ENCODE results near the gene KLHDC9. TPM values are rescaled to one million over a fixed set of nuclear protein-coding genes. Genes with fewer than 3 reads are reported as not detected.

Gene KLHDC9
- polyA plus RNA-seq, 1 donor = 5.6 TPM

GRCh38 chr1:161084597-161084988 is 13.6 kb upstream of the KLHDC9 start:
- H3K27ac ChIP-seq (ENCODE audit: low read length) = no peak overlapping the region
- peaks cover 37% of the 10 kb centered on the region for H3K4me1 ChIP-seq (ENCODE audit: control insufficient read depth, insufficient read depth, low read length)
- H3K36me3 ChIP-seq (ENCODE audit: control insufficient read depth, insufficient read depth, low read length) = no peaks in the 10 kb centered on the region
- no peak for DNase-seq
- peaks cover 8% of the 10 kb centered on the region for H3K27me3 ChIP-seq (ENCODE audit: control insufficient read depth, insufficient read depth, low read length)
- H3K9me3 ChIP-seq (ENCODE audit: control insufficient read depth, low read depth, low read length) = peaks cover 2% of the 10 kb centered on the region
- no peak overlapping the region for H3K4me3 ChIP-seq (ENCODE audit: low read length)
- WGBS (ENCODE audit: insufficient coverage, low lambda C conversion rate) = no CpG with 5 or more reads among the region's 1 CpG

- Histone ChIP-seq H3K4me3 (ENCODE audit: low read length) (no peak overlapping the region), H3K27me3 (ENCODE audit: control insufficient read depth, insufficient read depth, low read length) (peaks cover 2% of the 10 kb centered on the region), H3K4me1 (ENCODE audit: control insufficient read depth, insufficient read depth, low read length) (peaks cover 41% of the 10 kb centered on the region), H3K27ac (ENCODE audit: low read length) (no peak overlapping the region), H3K9me3 (ENCODE audit: control insufficient read depth, low read depth, low read length) (no peaks in the 10 kb centered on the region), H3K36me3 (ENCODE audit: control insufficient read depth, insufficient read depth, low read length) (no peaks in the 10 kb centered on the region)
- WGBS (ENCODE audit: insufficient coverage, low lambda C conversion rate) = no CpG with 5 or more reads among the region's 2 CpGs
- DNase-seq = no peak
Measured at GRCh38 chr1:161085165-161085564, 13.0 kb upstream of the KLHDC9 start.

- H3K36me3 ChIP-seq (ENCODE audit: control insufficient read depth, insufficient read depth, low read length) = no peaks in the 10 kb centered on the region
- H3K27me3 ChIP-seq (ENCODE audit: control insufficient read depth, insufficient read depth, low read length) = no peaks in the 10 kb centered on the region
- no peak for DNase-seq
- no CpG with 5 or more reads among the region's 4 CpGs for WGBS (ENCODE audit: insufficient coverage, low lambda C conversion rate)
- H3K4me3 ChIP-seq (ENCODE audit: low read length) = no peak overlapping the region
- no peaks in the 10 kb centered on the region for H3K9me3 ChIP-seq (ENCODE audit: control insufficient read depth, low read depth, low read length)
- peaks cover 41% of the 10 kb centered on the region for H3K4me1 ChIP-seq (ENCODE audit: control insufficient read depth, insufficient read depth, low read length)
- H3K27ac ChIP-seq (ENCODE audit: low read length) = no peak overlapping the region
Measured at GRCh38 chr1:161086457-161086856, 11.7 kb upstream of the KLHDC9 start.

- WGBS (ENCODE audit: insufficient coverage, low lambda C conversion rate) = no CpG with 5 or more reads among the region's 3 CpGs
- Histone ChIP-seq H3K4me3 (ENCODE audit: low read length) (no peak overlapping the region), H3K27ac (ENCODE audit: low read length) (no peak overlapping the region), H3K36me3 (ENCODE audit: control insufficient read depth, insufficient read depth, low read length) (no peaks in the 10 kb centered on the region), H3K9me3 (ENCODE audit: control insufficient read depth, low read depth, low read length) (no peaks in the 10 kb centered on the region), H3K27me3 (ENCODE audit: control insufficient read depth, insufficient read depth, low read length) (no peaks in the 10 kb centered on the region), H3K4me1 (ENCODE audit: control insufficient read depth, insufficient read depth, low read length) (peaks cover 31% of the 10 kb centered on the region)
- DNase-seq = no peak
Measured at GRCh38 chr1:161088587-161089110, 9.5 kb upstream of the KLHDC9 start.

GRCh38 chr1:161089251-161089924 is 8.8 kb upstream of the KLHDC9 start, which contains the start of gene NECTIN4:
TSS of gene NECTIN4 (minus strand) at chr1:161089558. CDS start at chr1:161089296, 262 bp downstream.
- Histone ChIP-seq H3K9me3 (ENCODE audit: control insufficient read depth, low read depth, low read length) (no peaks in the 10 kb centered on the region), H3K36me3 (ENCODE audit: control insufficient read depth, insufficient read depth, low read length) (no peaks in the 10 kb centered on the region), H3K27me3 (ENCODE audit: control insufficient read depth, insufficient read depth, low read length) (no peaks in the 10 kb centered on the region), H3K27ac (ENCODE audit: low read length) (no peak within 1 kb of the TSS), H3K4me1 (ENCODE audit: control insufficient read depth, insufficient read depth, low read length) (peaks cover 23% of the 10 kb centered on the region), H3K4me3 (ENCODE audit: low read length) (no peak within 1 kb of the TSS)
- peak; percentile 57 to 73 for DNase-seq
- WGBS (ENCODE audit: insufficient coverage, low lambda C conversion rate) = no CpG with 5 or more reads among the region's 22 CpGs

- Histone ChIP-seq H3K4me1 (ENCODE audit: control insufficient read depth, insufficient read depth, low read length) (peaks cover 18% of the 10 kb centered on the region), H3K9me3 (ENCODE audit: control insufficient read depth, low read depth, low read length) (no peaks in the 10 kb centered on the region), H3K36me3 (ENCODE audit: control insufficient read depth, insufficient read depth, low read length) (no peaks in the 10 kb centered on the region), H3K27ac (ENCODE audit: low read length) (no peak overlapping the region), H3K27me3 (ENCODE audit: control insufficient read depth, insufficient read depth, low read length) (no peaks in the 10 kb centered on the region), H3K4me3 (ENCODE audit: low read length) (no peak overlapping the region)
- WGBS (ENCODE audit: insufficient coverage, low lambda C conversion rate) = no CpG with 5 or more reads among the region's 5 CpGs
- DNase-seq = no peak
Measured at GRCh38 chr1:161089938-161090337, 8.2 kb upstream of the KLHDC9 start.

- Histone ChIP-seq H3K4me3 (ENCODE audit: low read length) (no peak overlapping the region), H3K36me3 (ENCODE audit: control insufficient read depth, insufficient read depth, low read length) (no peaks in the 10 kb centered on the region), H3K4me1 (ENCODE audit: control insufficient read depth, insufficient read depth, low read length) (peaks cover 15% of the 10 kb centered on the region), H3K9me3 (ENCODE audit: control insufficient read depth, low read depth, low read length) (no peaks in the 10 kb centered on the region), H3K27me3 (ENCODE audit: control insufficient read depth, insufficient read depth, low read length) (no peaks in the 10 kb centered on the region), H3K27ac (ENCODE audit: low read length) (no peak overlapping the region)
- DNase-seq = no peak
- WGBS (ENCODE audit: insufficient coverage, low lambda C conversion rate) = 86% methylated on average over 2 of the region's 3 CpGs
Measured at GRCh38 chr1:161090617-161091016, 7.5 kb upstream of the KLHDC9 start.

- no peaks in the 10 kb centered on the region for H3K36me3 ChIP-seq (ENCODE audit: control insufficient read depth, insufficient read depth, low read length)
- no peaks in the 10 kb centered on the region for H3K27me3 ChIP-seq (ENCODE audit: control insufficient read depth, insufficient read depth, low read length)
- DNase-seq = no peak
- no peak overlapping the region for H3K27ac ChIP-seq (ENCODE audit: low read length)
- H3K9me3 ChIP-seq (ENCODE audit: control insufficient read depth, low read depth, low read length) = no peaks in the 10 kb centered on the region
- no CpG with 5 or more reads among the region's 5 CpGs for WGBS (ENCODE audit: insufficient coverage, low lambda C conversion rate)
- peaks cover 14% of the 10 kb centered on the region for H3K4me1 ChIP-seq (ENCODE audit: control insufficient read depth, insufficient read depth, low read length)
- no peak overlapping the region for H3K4me3 ChIP-seq (ENCODE audit: low read length)
Measured at GRCh38 chr1:161091093-161091492, 7.1 kb upstream of the KLHDC9 start.

GRCh38 chr1:161091796-161092507 is 6.2 kb upstream of the KLHDC9 start:
- Histone ChIP-seq H3K27me3 (ENCODE audit: control insufficient read depth, insufficient read depth, low read length) (no peaks in the 10 kb centered on the region), H3K36me3 (ENCODE audit: control insufficient read depth, insufficient read depth, low read length) (no peaks in the 10 kb centered on the region), H3K4me3 (ENCODE audit: low read length) (no peak overlapping the region), H3K9me3 (ENCODE audit: control insufficient read depth, low read depth, low read length) (no peaks in the 10 kb centered on the region), H3K4me1 (ENCODE audit: control insufficient read depth, insufficient read depth, low read length) (peaks cover 9% of the 10 kb centered on the region), H3K27ac (ENCODE audit: low read length) (no peak overlapping the region)
- WGBS (ENCODE audit: insufficient coverage, low lambda C conversion rate) = no CpG with 5 or more reads among the region's 7 CpGs
- no peak for DNase-seq

- Histone ChIP-seq H3K4me3 (ENCODE audit: low read length) (no peak overlapping the region), H3K4me1 (ENCODE audit: control insufficient read depth, insufficient read depth, low read length) (peaks cover 13% of the 10 kb centered on the region), H3K27ac (ENCODE audit: low read length) (no peak overlapping the region), H3K27me3 (ENCODE audit: control insufficient read depth, insufficient read depth, low read length) (no peaks in the 10 kb centered on the region), H3K36me3 (ENCODE audit: control insufficient read depth, insufficient read depth, low read length) (no peaks in the 10 kb centered on the region), H3K9me3 (ENCODE audit: control insufficient read depth, low read depth, low read length) (peaks cover 2% of the 10 kb centered on the region)
- no CpG with 5 or more reads among the region's 3 CpGs for WGBS (ENCODE audit: insufficient coverage, low lambda C conversion rate)
- no peak for DNase-seq
Measured at GRCh38 chr1:161092621-161093028, 5.5 kb upstream of the KLHDC9 start.
